IMR-90 (cell line): ENCODE data around the gene AGMO. TPM values are rescaled to one million over a fixed set of nuclear protein-coding genes. Genes with fewer than 3 reads are reported as not detected.

Source experiments
- ATAC-seq: fragments of 200-7000 bp; cut with Tn5 transposase; 2 replicates; pipeline ENCODE4 v1.9.1; 2020; ENCODE audit warnings: low read depth, mild to moderate bottlenecking, moderate library complexity
- BruUV-seq: library from RNA; stranded (reverse); fragments of 400-500 nt; replicated peaks from 2 replicates; lab custom pipeline; 2021; lab: Mats Ljungman, UMichigan
- CTCF ChIA-PET: fragments of 300-600 bp; formaldehyde crosslinking; extraction: SDS; loops from one replicate; lab custom pipeline; 2021; ENCODE audit warnings: antibody characterized with exemption; lab: Yijun Ruan, JAX
- POLR2A ChIA-PET: fragments of 300-600 bp; sonication (Branson Sonifier 250); formaldehyde crosslinking; loops from one replicate; lab custom pipeline; 2022; ENCODE audit warnings: antibody characterized with exemption; ENCODE audit not compliant: unreplicated experiment; lab: Charles Lee
- DNase-seq: peaks from one replicate; pipeline ENCODE4 v3.0.0; 2013
- H2AFZ ChIP-seq: replicated peaks from 2 replicates; pipeline ENCODE3; 2013; ENCODE audit warnings: low read length, mild to moderate bottlenecking; ENCODE audit not compliant: poor library complexity
- H2AK5ac ChIP-seq: 2 replicates; pipeline ENCODE4 v1.6.1; 2013; ENCODE audit warnings: low read depth, low read length, inconsistent platforms
- H2AK9ac ChIP-seq: replicated peaks from 2 replicates; pipeline ENCODE3; 2013; ENCODE audit warnings: mild to moderate bottlenecking, low read depth, low read length, moderate library complexity; ENCODE audit not compliant: poor library complexity
- H2BK120ac ChIP-seq: 2 replicates; pipeline ENCODE4 v1.6.1; 2013; ENCODE audit warnings: low read depth, low read length, inconsistent platforms
- H2BK15ac ChIP-seq: 3 replicates; pipeline ENCODE4 v1.6.1; 2013; ENCODE audit warnings: low read depth, low read length, inconsistent platforms
- H2BK20ac ChIP-seq: 2 replicates; pipeline ENCODE4 v1.6.1; 2013; ENCODE audit warnings: low read depth, mild to moderate bottlenecking, inconsistent platforms, low read length, moderate library complexity
- H2BK5ac ChIP-seq: 2 replicates; pipeline ENCODE4 v1.6.1; 2013; ENCODE audit warnings: mild to moderate bottlenecking, low read depth, low read length, inconsistent platforms; ENCODE audit not compliant: poor library complexity, severe bottlenecking
- H3K14ac ChIP-seq: replicated peaks from 2 replicates; pipeline ENCODE4 v1.6.1; 2013; ENCODE audit warnings: low read depth, low read length, inconsistent platforms
- H3K18ac ChIP-seq: 2 replicates; pipeline ENCODE4 v1.6.1; 2013; ENCODE audit warnings: low read depth, low read length, control low read depth
- H3K23ac ChIP-seq: 2 replicates; pipeline ENCODE4 v1.6.1; 2013; ENCODE audit warnings: low read depth, low read length, inconsistent platforms
- H3K27ac ChIP-seq: 2 replicates; pipeline ENCODE4 v1.5.1; 2013; ENCODE audit warnings: mild to moderate bottlenecking, control low read depth, low read length; ENCODE audit not compliant: insufficient read depth
- H3K27me3 ChIP-seq: 2 replicates; pipeline ENCODE4 v1.6.1; 2013; ENCODE audit warnings: low read length; ENCODE audit not compliant: control insufficient read depth, insufficient read depth
- H3K36me3 ChIP-seq: 2 replicates; pipeline ENCODE4 v1.6.1; 2013; ENCODE audit warnings: low read length, mixed read lengths; ENCODE audit not compliant: control insufficient read depth, insufficient read depth
- H3K4ac ChIP-seq: 2 replicates; pipeline ENCODE4 v1.6.1; 2013; ENCODE audit warnings: low read depth, low read length, inconsistent platforms
- H3K4me1 ChIP-seq: 2 replicates; pipeline ENCODE4 v1.6.1; 2013; ENCODE audit warnings: low read length, mixed read lengths; ENCODE audit not compliant: control insufficient read depth, insufficient read depth
- H3K4me2 ChIP-seq: 2 replicates; pipeline ENCODE4 v1.6.1; 2013; ENCODE audit warnings: low read depth, mild to moderate bottlenecking, control low read depth, low read length, moderate library complexity
- H3K4me3 ChIP-seq: 2 replicates; pipeline ENCODE4 v1.5.1; 2013; ENCODE audit warnings: low read depth, mild to moderate bottlenecking, control low read depth, low read length, moderate library complexity; ENCODE audit not compliant: insufficient read depth
- H3K56ac ChIP-seq: 2 replicates; pipeline ENCODE4 v1.6.1; 2013; ENCODE audit warnings: low read length, inconsistent platforms; ENCODE audit not compliant: insufficient read depth; ENCODE audit errors: extremely low read depth
- H3K79me1 ChIP-seq, 2 experiments: 2 replicates each; pipeline ENCODE4 v1.6.1; 2013; ENCODE audit warnings: low read length in 2 of 2, inconsistent platforms in 1 of 2, low read depth in 1 of 2
- H3K9ac ChIP-seq: 2 replicates; pipeline ENCODE4 v1.6.1; 2013; ENCODE audit warnings: low read depth, low read length, control low read depth
- H3K9me1 ChIP-seq: 2 replicates; pipeline ENCODE4 v1.6.1; 2013; ENCODE audit warnings: low read length, inconsistent platforms; ENCODE audit not compliant: insufficient read depth
- H3K9me3 ChIP-seq: 2 replicates; pipeline ENCODE4 v1.6.1; 2013; ENCODE audit warnings: low read length; ENCODE audit not compliant: control insufficient read depth, insufficient read depth
- H4K20me1 ChIP-seq: 2 replicates; pipeline ENCODE4 v1.6.1; 2013; ENCODE audit warnings: low read length, inconsistent platforms; ENCODE audit not compliant: insufficient read depth
- H4K5ac ChIP-seq: 2 replicates; pipeline ENCODE4 v1.6.1; 2013; ENCODE audit warnings: mild to moderate bottlenecking, low read depth, low read length, control low read depth
- H4K8ac ChIP-seq, 2 experiments: 2 replicates each; pipeline ENCODE4 v1.6.1; 2013; ENCODE audit warnings: low read depth in 2 of 2, low read length in 2 of 2, control low read depth in 1 of 2, inconsistent platforms in 1 of 2
- H4K91ac ChIP-seq: 2 replicates; pipeline ENCODE4 v1.6.1; 2013; ENCODE audit warnings: low read depth, low read length, inconsistent platforms; ENCODE audit not compliant: insufficient read depth
- BHLHE40 ChIP-seq: fragments of 150-350 bp; IDR thresholded peaks from 2 replicates; pipeline ENCODE4 v1.6.1; 2016; ENCODE audit warnings: mild to moderate bottlenecking, low read depth, low read length
- CEBPB ChIP-seq: IDR thresholded peaks from 2 replicates; pipeline ENCODE4 v1.6.1; 2012; ENCODE audit warnings: low read depth, low read length, improper control_type of control experiment
- CHD1 ChIP-seq: IDR thresholded peaks from 2 replicates; pipeline ENCODE4 v1.6.1; 2012; ENCODE audit warnings: low read depth, low read length, improper control_type of control experiment
- CTCF ChIP-seq: conservative IDR thresholded peaks from 2 replicates; pipeline ENCODE4 v1.5.1; 2012; ENCODE audit warnings: mild to moderate bottlenecking, low read depth, low read length, improper control_type of control experiment
- ELK1 ChIP-seq: fragments of 150-350 bp; IDR thresholded peaks from 2 replicates; pipeline ENCODE4 v1.6.1; 2016; ENCODE audit warnings: low read depth, mild to moderate bottlenecking, low read length, moderate library complexity, borderline replicate concordance
- FOS ChIP-seq: fragments of 150-350 bp; IDR thresholded peaks from 2 replicates; pipeline ENCODE4 v1.6.1; 2016; ENCODE audit warnings: low read depth, low read length
- MAFK ChIP-seq: IDR thresholded peaks from 2 replicates; pipeline ENCODE4 v1.6.1; 2012; ENCODE audit warnings: low read depth, low read length, improper control_type of control experiment
- POLR2A ChIP-seq: IDR thresholded peaks from 2 replicates; pipeline ENCODE4 v1.6.1; 2012; ENCODE audit warnings: mild to moderate bottlenecking, low read depth, low read length
- RAD21 ChIP-seq: IDR thresholded peaks from 2 replicates; pipeline ENCODE4 v1.6.1; 2012; ENCODE audit warnings: low read length, improper control_type of control experiment
- RCOR1 ChIP-seq: IDR thresholded peaks from 2 replicates; pipeline ENCODE4 v1.6.1; 2012; ENCODE audit warnings: mild to moderate bottlenecking, low read length, improper control_type of control experiment; ENCODE audit not compliant: insufficient replicate concordance
- USF2 ChIP-seq: fragments of 150-350 bp; IDR thresholded peaks from 2 replicates; pipeline ENCODE4 v1.6.1; 2017; ENCODE audit warnings: mild to moderate bottlenecking, antibody characterized with exemption, low read length, low read depth
- WGBS, 2 experiments: methylation state at CpG; one replicate each; pipeline versions ENCODE4 v1.1.5 to v1.1.7; 2013; ENCODE audit warnings: missing lambda C conversion rate in 2 of 2; ENCODE audit not compliant: insufficient read length in 1 of 2; ENCODE audit errors: extremely low coverage in 2 of 2; 5-methylcytosine and 5-hydroxymethylcytosine counted together
- dilution Hi-C: fragments of 300-500 bp; cut with HindIII; formaldehyde crosslinking; loops from one replicate; pipeline ENCODE4 v1.14.3; 2018; ENCODE audit warnings: low sequenced_read_pairs; ENCODE audit not compliant: unreplicated experiment
- in situ Hi-C: fragments of 300-500 bp; cut with MboI; formaldehyde crosslinking; loops from 3 replicates; pipeline ENCODE4 v1.14.3; 2019; ENCODE audit warnings: low sequenced_read_pairs, inconsistent platforms, mixed read lengths
- intact Hi-C: fragments of 100-400 bp; cut with micrococcal nuclease; formaldehyde crosslinking; loops from 2 replicates; pipeline ENCODE4 v1.10.0; 2022
- polyA plus RNA-seq, 3 experiments: library from polyadenylated mRNA; depleted of rRNA; stranded (reverse); fragments of >200 nt; gene quantifications; 2 replicates each; pipeline ENCODE4 v1.2.3, GENCODE V29; 2012; ENCODE audit warnings: low replicate concordance in 1 of 3
- total RNA-seq: library from RNA; depleted of rRNA; stranded (reverse); fragments of >200 nt; gene quantifications from 2 replicates; pipeline ENCODE4 v1.2.3, GENCODE V29; 2012

The AGMO gene
- total and polyA plus RNA-seq, 2 of the 4 experiments (the other 2 are of a cell fraction) = not detected

- Histone ChIP-seq H3K9ac (no peak overlapping the region), H4K8ac (no peak overlapping the region), H3K4me2 (no peak overlapping the region), H2BK5ac (no peak overlapping the region), H3K4me3 (no peak overlapping the region), H3K56ac (no peak overlapping the region), H2BK20ac (no peak overlapping the region), H2BK120ac (no peak overlapping the region), H2AK5ac (no peak overlapping the region), H3K36me3 (no peaks in the 10 kb centered on the region), H3K9me1 (no peaks in the 10 kb centered on the region), H3K9me3 (no peaks in the 10 kb centered on the region), H4K91ac (no peak overlapping the region), H3K27me3 (no peaks in the 10 kb centered on the region), H2AFZ (no peak overlapping the region), H3K14ac (no peak overlapping the region), H4K5ac (no peak overlapping the region), H3K27ac (no peak overlapping the region), H3K18ac (no peak overlapping the region), H2AK9ac (no peak overlapping the region), H2BK15ac (no peak overlapping the region), H3K4me1 (no peaks in the 10 kb centered on the region), H4K20me1 (no peaks in the 10 kb centered on the region), H3K79me1 (no peaks in the 10 kb centered on the region), H3K23ac (no peak overlapping the region), H3K4ac (no peak overlapping the region)
- in situ Hi-C loops (no loop called here), dilution Hi-C loops (no loop called here), intact Hi-C loops (loop anchor here (5.0 kb wide), 1 partner anchor 1458 kb away; no protein-coding TSS in a partner anchor)
- no peak for TF ChIP-seq FOS
- TF ChIP-seq MAFK = no peak
- no peak for TF ChIP-seq USF2
- no peak for TF ChIP-seq ELK1
- TF ChIP-seq CTCF = no peak
- TF ChIP-seq RCOR1 = no peak
- no peak for TF ChIP-seq CHD1
- no peak for TF ChIP-seq BHLHE40
- TF ChIP-seq POLR2A = no peak
- no peak for TF ChIP-seq RAD21
- no peak for TF ChIP-seq CEBPB
- no TSS peak for BruUV-seq
- ChIA-PET POLR2A (no interaction called here), CTCF (no interaction called here)
- no peak for DNase-seq
- WGBS, 2 experiments = no CpG with 5 or more reads among the region's 2 CpGs
- ATAC-seq = peak; percentile 48
Measured at GRCh38 chr7:15494711-15495110, 67.1 kb downstream of the AGMO start.
